ENCODE data around the gene SEMA3E.

- TF ChIP-seq POLR2A (IDR thresholded peaks at IDR 0.05) (no peak), CTCF (IDR thresholded peaks at IDR 0.05) (no peak)
Observed at GRCh38 chr7:83469076-83469475, 179.9 kb downstream of the SEMA3E start.
